AML-193 (cell line): ENCODE data around the gene PAM16.

Experiments
- DNase-seq, 2 experiments: peaks; one replicate each; lab custom pipeline; 2025; lab: John Stamatoyannopoulos, UW

Gene PAM16

GRCh38 chr16:4383591-4384444 is 32.7 kb upstream of the PAM16 start:
- no peak for DNase-seq

- DNase-seq: no peak
These were observed 31.8 kb upstream of the PAM16 start for GRCh38 chr16:4382795-4383357.

- no peak for DNase-seq
These were observed 31.0 kb upstream of the PAM16 start for GRCh38 chr16:4381935-4382794.

- no peak for DNase-seq
These were observed 30.2 kb upstream of the PAM16 start for GRCh38 chr16:4381072-4381934.

- DNase-seq: no peak
These were observed 29.3 kb upstream of the PAM16 start for GRCh38 chr16:4380119-4381063.

- DNase-seq: no peak
These were observed 28.0 kb upstream of the PAM16 start for GRCh38 chr16:4378999-4379690.

GRCh38 chr16:4378161-4378666 is 27.1 kb upstream of the PAM16 start:
- DNase-seq: no peak

- DNase-seq: no peak
These were observed 26.5 kb upstream of the PAM16 start for GRCh38 chr16:4377573-4378154.

- no peak for DNase-seq
These were observed 25.9 kb upstream of the PAM16 start for GRCh38 chr16:4376893-4377572.

GRCh38 chr16:4376126-4376892 is 25.2 kb upstream of the PAM16 start:
- DNase-seq: no peak

GRCh38 chr16:4375717-4376116 is 24.6 kb upstream of the PAM16 start:
- no peak for DNase-seq

GRCh38 chr16:4373909-4374742 is 23.0 kb upstream of the PAM16 start:
- no peak for DNase-seq

- no peak for DNase-seq
These were observed 22.3 kb upstream of the PAM16 start for GRCh38 chr16:4373356-4373908.

GRCh38 chr16:4372578-4373355 is 21.6 kb upstream of the PAM16 start:
- no peak for DNase-seq

GRCh38 chr16:4372001-4372577 is 21.0 kb upstream of the PAM16 start:
- no peak for DNase-seq
